Measurements from ENCODE around the gene SH2D3C. TPM values are rescaled to one million over a fixed set of nuclear protein-coding genes. Genes with fewer than 3 reads are reported as not detected.

SH2D3C gene
- total RNA-seq, 2 donors from 2014 or later, result 27.6 to 46.8 TPM

DNA sequence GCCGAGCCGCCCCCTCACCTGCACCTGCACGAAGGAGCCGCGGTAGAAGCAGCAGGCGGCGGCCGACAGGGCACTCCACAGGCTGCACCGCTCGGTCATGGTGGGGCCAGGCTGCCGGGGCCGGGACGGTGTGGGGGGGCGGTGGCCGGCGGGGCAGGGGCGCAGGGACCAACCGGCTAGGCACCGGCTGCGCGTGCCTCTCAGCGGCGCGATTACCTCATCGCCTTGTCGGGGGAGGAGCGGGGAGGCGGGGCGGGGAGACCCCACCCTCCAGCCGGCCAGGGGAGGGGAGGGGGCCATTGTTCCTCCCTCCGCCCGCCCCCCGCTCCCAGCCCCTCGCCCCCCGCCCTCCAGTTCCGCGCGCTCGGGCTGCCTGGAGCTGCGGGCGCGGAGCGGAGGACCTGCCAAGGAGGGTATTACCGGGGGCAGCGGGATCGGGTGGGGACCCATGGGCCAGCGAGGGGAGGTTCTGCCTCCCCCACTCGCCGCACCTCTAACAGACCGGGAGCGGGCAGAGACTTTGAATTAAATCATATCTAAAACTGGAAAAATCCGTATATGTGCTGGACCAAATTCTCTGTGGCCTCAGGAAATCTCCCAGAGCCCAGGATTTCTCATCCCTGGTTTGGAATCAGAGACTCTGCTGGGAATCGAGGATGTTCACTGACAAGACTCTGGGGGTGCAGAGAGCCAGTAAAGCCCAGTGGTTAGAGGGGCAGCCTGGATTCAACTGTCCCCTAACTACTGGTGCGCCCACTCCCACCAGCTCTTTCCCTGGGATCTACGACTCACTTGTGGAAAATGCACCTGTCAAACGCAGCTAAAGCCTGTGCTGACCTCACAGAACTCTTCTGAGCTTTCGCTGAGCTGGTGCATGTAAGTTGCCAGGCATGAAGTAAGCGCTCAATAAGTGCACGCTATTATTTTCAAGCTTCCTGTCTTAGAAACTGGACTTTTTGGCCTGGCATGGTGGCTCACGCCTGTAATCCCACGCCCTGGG, 23.1 kb downstream of the SH2D3C start:
- no peaks in the 10 kb centered on the region for H3K9me3 Mint-ChIP-seq
- H3K27me3 Mint-ChIP-seq, result no peaks in the 10 kb centered on the region
- peaks cover 13% of the 10 kb centered on the region for H3K4me1 Mint-ChIP-seq
- no peak overlapping the region for H3K27ac Mint-ChIP-seq
- no peak for ATAC-seq (replicated peaks)
- H3K4me3 Mint-ChIP-seq, result no peak overlapping the region
- peaks cover 51% of the 10 kb centered on the region for H3K36me3 Mint-ChIP-seq (ENCODE audit: low read depth)

- no peak overlapping the region for H3K4me3 Mint-ChIP-seq
- peaks cover 60% of the 10 kb centered on the region for H3K36me3 Mint-ChIP-seq (ENCODE audit: low read depth)
- no peak overlapping the region for H3K27ac Mint-ChIP-seq
- H3K9me3 Mint-ChIP-seq, result no peaks in the 10 kb centered on the region
- H3K4me1 Mint-ChIP-seq, result peaks cover 13% of the 10 kb centered on the region
- ATAC-seq (replicated peaks), result no peak
- no peaks in the 10 kb centered on the region for H3K27me3 Mint-ChIP-seq
Observed at GRCh38 chr9:127754099-127755060, 24.1 kb downstream of the SH2D3C start.

GRCh38 chr9:127753622-127754021, 24.8 kb downstream of the SH2D3C start:
- Mint-ChIP-seq H3K4me3 (no peak overlapping the region), H3K9me3 (no peaks in the 10 kb centered on the region), H3K27ac (no peak overlapping the region), H3K36me3 (ENCODE audit: low read depth) (peaks cover 61% of the 10 kb centered on the region), H3K27me3 (no peaks in the 10 kb centered on the region), H3K4me1 (peaks cover 10% of the 10 kb centered on the region)
- ATAC-seq (replicated peaks), result no peak

GRCh38 chr9:127753148-127753547, 25.3 kb downstream of the SH2D3C start:
- Mint-ChIP-seq H3K27me3 (no peaks in the 10 kb centered on the region), H3K9me3 (no peaks in the 10 kb centered on the region), H3K4me3 (no peak overlapping the region), H3K4me1 (peaks cover 8% of the 10 kb centered on the region), H3K36me3 (ENCODE audit: low read depth) (peaks cover 61% of the 10 kb centered on the region), H3K27ac (peak overlapping the region; percentile 65)
- ATAC-seq (replicated peaks), result no peak

- H3K9me3 Mint-ChIP-seq, result no peaks in the 10 kb centered on the region
- ATAC-seq (replicated peaks), result no peak
- H3K36me3 Mint-ChIP-seq (ENCODE audit: low read depth), result peaks cover 66% of the 10 kb centered on the region
- no peak overlapping the region for H3K27ac Mint-ChIP-seq
- H3K4me3 Mint-ChIP-seq, result no peak overlapping the region
- no peaks in the 10 kb centered on the region for H3K27me3 Mint-ChIP-seq
- H3K4me1 Mint-ChIP-seq, result peaks cover 8% of the 10 kb centered on the region
Observed at GRCh38 chr9:127751269-127752054, 27.0 kb downstream of the SH2D3C start.

DNA sequence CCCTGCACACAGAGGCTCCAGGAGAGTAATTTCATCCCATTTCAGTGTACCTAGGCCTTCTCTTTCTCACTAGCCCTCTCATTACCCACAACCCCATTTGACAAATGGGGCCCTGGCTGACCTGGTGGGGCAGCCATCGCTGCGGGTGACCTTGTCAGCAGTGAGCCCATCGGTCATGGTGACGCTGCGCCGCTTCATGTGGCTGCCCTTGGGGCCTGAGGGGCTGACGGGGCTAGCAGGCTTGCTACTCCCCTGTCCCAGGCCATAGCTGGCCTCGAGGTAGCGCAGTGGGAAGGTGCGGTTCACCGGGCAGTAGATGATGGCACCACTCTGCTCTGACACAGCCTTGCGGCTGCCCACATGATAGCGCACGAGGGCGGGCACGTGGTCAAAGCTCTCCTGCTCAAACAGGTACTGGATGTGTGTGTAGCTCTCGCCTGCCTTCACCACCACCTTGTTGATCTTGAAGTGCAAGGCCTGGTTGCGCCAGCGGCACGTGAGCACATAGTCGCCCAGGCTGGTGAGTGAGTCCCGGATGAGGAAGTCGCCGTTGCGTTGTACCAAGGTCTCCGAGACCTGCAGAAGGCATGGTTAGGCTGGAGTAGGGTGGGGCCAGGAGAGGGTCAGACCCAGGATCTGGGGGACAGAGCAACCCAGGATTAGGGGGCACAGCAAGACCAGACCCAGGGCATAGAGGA, 29.2 kb downstream of the SH2D3C start:
- H3K27me3 Mint-ChIP-seq, result no peaks in the 10 kb centered on the region
- peaks cover 87% of the 10 kb centered on the region for H3K36me3 Mint-ChIP-seq (ENCODE audit: low read depth)
- no peak for ATAC-seq (replicated peaks)
- H3K4me1 Mint-ChIP-seq, result peaks cover 8% of the 10 kb centered on the region
- no peaks in the 10 kb centered on the region for H3K9me3 Mint-ChIP-seq
- no peak overlapping the region for H3K4me3 Mint-ChIP-seq
- H3K27ac Mint-ChIP-seq, result no peak overlapping the region

DNA sequence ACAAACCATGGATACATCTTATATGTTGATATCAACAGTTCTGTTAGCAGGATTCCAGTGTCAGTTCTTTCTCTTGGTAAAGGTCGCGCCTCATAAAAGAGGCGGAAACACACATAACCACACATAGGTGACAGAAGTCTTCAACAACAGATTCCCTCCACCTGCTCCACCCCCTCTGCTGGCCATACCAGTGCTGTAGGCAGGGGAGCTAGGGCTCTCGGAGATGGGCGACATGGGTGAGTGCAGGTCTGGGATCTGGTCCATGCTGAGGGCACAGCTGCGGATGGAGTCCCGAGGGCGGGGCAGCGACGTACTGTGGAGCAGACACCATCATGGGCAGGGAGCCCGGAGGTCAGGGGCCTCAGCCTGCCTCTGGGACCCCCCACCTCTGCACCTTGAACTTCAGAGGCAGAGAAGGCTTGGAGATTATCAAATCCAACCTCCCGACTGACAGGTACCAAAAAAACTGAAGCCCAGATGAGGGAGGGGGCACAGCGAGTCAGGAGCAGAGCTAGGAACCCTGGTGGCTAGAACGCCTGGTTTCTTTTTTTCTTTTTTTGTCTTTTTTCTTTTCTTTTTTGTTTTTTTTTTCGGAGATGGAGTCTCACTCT, 31.4 kb downstream of the SH2D3C start:
- H3K27me3 Mint-ChIP-seq, result no peaks in the 10 kb centered on the region
- H3K27ac Mint-ChIP-seq, result peak overlapping the region; percentile 28
- ATAC-seq (replicated peaks), result no peak
- peaks cover 3% of the 10 kb centered on the region for H3K4me1 Mint-ChIP-seq
- H3K4me3 Mint-ChIP-seq, result no peak overlapping the region
- H3K36me3 Mint-ChIP-seq (ENCODE audit: low read depth), result peaks cover 98% of the 10 kb centered on the region
- no peaks in the 10 kb centered on the region for H3K9me3 Mint-ChIP-seq

GRCh38 chr9:127744398-127745110, 33.9 kb downstream of the SH2D3C start:
- no peak overlapping the region for H3K27ac Mint-ChIP-seq

DNA sequence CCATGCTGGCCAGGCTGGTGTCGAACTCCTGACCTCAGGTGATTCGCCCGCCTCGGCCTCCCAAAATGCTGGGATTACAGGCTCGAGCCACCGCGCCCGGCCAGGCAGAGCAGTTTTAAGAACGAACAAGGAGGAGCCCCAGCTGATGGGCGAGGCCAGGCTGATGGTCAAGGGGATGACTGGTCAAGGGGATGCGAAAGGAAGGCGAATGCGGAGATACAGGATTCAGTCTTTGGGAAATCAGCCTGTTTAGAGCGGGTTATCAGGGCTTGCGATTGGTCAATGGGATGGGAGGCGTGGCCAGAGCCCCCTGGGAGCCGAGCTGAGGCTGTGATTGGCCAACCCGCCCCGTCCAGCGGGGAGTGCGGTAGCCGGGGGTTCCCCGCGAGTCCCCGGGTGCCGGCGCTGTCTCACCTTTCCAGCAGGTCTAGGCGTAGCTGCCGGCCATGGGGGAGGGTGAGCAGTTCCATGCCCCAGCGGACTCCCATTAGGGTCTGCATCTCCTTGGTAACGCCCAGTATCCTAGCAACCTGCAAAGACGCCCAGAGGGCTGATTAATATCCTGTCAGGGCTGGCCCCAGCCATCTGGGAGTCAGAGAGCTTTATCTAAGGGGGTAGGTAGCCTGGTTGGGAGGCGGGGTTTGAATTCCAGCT, 35.9 kb downstream of the SH2D3C start:
- Mint-ChIP-seq H3K4me3 (no peak overlapping the region), H3K36me3 (ENCODE audit: low read depth) (peaks cover 86% of the 10 kb centered on the region), H3K27me3 (no peaks in the 10 kb centered on the region), H3K9me3 (no peaks in the 10 kb centered on the region), H3K27ac (no peak overlapping the region), H3K4me1 (no peaks in the 10 kb centered on the region)
- ATAC-seq (replicated peaks), result no peak

More at GRCh38 chr9:127744398-127745110, 33.9 kb downstream of the SH2D3C start:
- no peak for ATAC-seq (replicated peaks)
- Mint-ChIP-seq H3K36me3 (ENCODE audit: low read depth) (peaks cover 89% of the 10 kb centered on the region), H3K4me3 (no peak overlapping the region), H3K27me3 (no peaks in the 10 kb centered on the region), H3K9me3 (no peaks in the 10 kb centered on the region), H3K4me1 (no peaks in the 10 kb centered on the region)

DNA sequence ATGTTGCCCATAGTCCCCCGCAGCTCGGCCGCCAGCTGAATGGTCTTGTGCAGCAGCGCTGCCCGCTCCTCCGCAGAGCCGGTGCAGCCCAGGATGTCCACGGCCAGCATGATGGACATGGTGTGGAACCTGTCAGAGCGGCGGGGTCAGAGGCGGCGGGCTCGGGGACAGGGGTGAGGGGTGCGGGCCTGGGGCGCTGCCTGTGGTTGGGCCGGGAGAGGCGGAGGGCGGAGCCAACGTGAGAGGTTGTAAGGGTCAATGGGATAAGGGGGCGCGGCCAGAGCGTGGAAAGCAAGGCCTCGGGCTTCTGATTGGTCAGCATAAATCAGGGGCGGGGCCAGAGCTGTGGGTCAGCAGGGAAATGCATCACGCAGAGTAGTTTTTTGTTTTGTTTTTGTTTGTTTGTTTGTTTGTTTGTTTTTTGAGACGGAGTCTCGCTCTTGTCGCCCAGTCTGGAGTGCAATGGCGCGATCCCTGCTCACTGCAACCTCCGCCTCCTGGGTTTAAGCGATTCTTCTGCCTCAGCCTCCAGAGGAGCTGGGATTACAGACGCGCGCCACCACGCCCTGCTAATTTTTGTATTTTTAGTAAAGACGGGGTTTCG, 36.5 kb downstream of the SH2D3C start:
- Mint-ChIP-seq H3K36me3 (ENCODE audit: low read depth) (peaks cover 80% of the 10 kb centered on the region), H3K27ac (no peak overlapping the region)
- peak; percentile 21 for ATAC-seq (replicated peaks)

GRCh38 chr9:127739614-127740330, 38.7 kb downstream of the SH2D3C start:
- H3K4me1 Mint-ChIP-seq, result no peaks in the 10 kb centered on the region
- ATAC-seq (replicated peaks), result no peak
- no peaks in the 10 kb centered on the region for H3K27me3 Mint-ChIP-seq
- no peak overlapping the region for H3K27ac Mint-ChIP-seq
- no peak overlapping the region for H3K4me3 Mint-ChIP-seq
- H3K36me3 Mint-ChIP-seq (ENCODE audit: low read depth), result peaks cover 58% of the 10 kb centered on the region
- H3K9me3 Mint-ChIP-seq, result no peaks in the 10 kb centered on the region

More for the DNA sequence above, 36.5 kb downstream of the SH2D3C start:
- no peaks in the 10 kb centered on the region for H3K27me3 Mint-ChIP-seq
- no peaks in the 10 kb centered on the region for H3K4me1 Mint-ChIP-seq
- H3K9me3 Mint-ChIP-seq, result no peaks in the 10 kb centered on the region
- no peak overlapping the region for H3K4me3 Mint-ChIP-seq
